HG03378 (cell line): Measurements from ENCODE around the gene IGF2BP1.

Source experiments
- ATAC-seq: cut with Tn5 transposase; IDR thresholded peaks from one replicate; pipeline ENCODE4 v1.9.1; 2021; ENCODE audit warnings: mild to moderate bottlenecking, moderate library complexity; ENCODE audit not compliant: unreplicated experiment

Gene IGF2BP1

DNA sequence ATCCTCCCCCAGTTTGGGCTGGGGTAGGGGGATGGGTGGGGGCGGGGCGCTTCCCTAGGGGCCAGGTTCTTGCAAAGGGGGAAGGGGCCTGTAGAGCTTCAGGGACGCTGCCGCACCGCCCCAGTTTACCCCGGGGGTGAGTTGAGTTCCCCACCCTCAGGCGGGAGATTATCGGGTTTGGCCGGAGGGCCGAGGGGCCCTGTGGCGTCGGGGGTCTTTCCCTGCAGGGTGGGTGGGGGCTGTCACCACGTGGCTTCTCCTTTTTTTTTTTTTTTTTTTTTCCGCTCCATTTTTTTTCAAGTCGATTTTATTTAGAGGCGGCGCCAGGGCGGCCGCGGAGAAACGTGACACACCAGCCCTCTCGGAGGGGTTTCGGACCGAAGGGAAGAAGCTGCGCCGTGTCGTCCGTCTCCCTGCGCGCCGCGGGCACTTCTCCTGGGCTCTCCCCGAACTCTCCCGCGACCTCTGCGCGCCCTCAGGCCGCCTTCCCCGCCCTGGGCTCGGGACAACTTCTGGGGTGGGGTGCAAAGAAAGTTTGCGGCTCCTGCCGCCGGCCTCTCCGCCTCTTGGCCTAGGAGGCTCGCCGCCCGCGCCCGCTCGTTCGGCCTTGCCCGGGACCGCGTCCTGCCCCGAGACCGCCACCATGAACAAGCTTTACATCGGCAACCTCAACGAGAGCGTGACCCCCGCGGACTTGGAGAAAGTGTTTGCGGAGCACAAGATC is at the start of gene IGF2BP1:
IGF2BP1 (plus strand) TSS at position 283 of the 724 bp plus-strand sequence; CDS start at position 644, 361 bp downstream.
- ATAC-seq, result no peak

DNA sequence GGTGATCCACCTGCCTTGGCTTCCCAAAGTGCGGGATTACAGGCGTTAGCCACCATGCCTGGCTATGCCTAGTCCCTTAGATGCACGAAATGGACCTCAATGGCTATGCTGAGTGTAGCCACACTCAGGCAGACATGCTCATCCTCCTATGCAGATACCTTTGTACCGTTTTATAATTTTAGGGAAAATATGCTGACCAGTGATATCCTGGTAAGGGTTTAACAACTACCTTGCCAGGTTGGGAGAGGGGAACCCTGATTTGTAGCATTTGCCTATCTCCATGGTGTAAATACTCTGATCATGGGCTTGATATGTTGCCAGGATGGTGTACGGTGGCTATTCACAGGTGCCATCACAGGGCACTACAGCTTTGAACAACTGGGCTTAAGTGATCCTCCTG is 45.6 kb upstream of the IGF2BP1 start:
- no peak for ATAC-seq

- no peak for ATAC-seq
Observed at GRCh38 chr17:48952904-48953303, 44.3 kb upstream of the IGF2BP1 start.

GRCh38 chr17:48954300-48954755 is 42.9 kb upstream of the IGF2BP1 start:
- ATAC-seq, result no peak

GRCh38 chr17:48960834-48961515 is 36.2 kb upstream of the IGF2BP1 start:
- no peak for ATAC-seq

- ATAC-seq, result no peak
Observed at GRCh38 chr17:48961516-48962233, 35.5 kb upstream of the IGF2BP1 start.

- no peak for ATAC-seq
Observed at GRCh38 chr17:48970224-48970623, 27.0 kb upstream of the IGF2BP1 start.

- no peak for ATAC-seq
Observed at GRCh38 chr17:48970865-48971687, 26.1 kb upstream of the IGF2BP1 start.

DNA sequence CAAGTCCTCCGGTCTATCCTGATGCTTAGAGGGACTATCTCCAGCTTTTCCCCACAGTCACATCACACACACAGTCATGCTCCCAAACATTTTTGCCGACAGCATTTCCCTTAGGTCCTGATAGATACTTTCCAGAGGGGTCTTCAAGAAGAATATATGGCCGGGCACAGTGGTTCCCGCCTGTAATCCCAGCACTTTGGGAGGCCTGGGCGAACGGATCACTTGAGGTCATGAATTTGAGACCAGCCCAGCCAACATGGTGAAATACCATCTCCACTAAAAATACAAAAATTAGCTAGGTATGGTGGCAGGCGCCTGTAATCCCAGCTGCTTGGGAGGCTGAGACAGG is 24.5 kb upstream of the IGF2BP1 start:
- no peak for ATAC-seq

DNA sequence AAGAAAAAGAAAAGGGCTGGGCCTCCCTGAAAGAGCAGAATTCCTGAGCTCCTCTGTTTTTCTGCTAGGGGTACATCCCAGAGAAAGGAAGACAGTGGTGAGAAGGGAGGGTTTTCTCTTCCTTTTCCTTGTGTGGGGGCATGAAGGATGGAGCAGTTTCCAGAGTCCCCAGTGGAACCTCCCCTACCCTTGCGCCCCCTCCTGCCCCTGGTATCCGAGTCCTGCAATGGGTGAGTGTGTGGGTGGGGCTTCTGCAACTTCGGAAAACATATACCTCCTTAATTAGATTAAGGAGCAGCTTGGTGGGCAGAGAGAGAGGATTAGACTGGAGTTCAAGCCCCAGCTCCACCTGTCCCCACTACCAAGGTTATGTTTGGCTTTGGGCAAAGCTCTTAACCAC is 23.4 kb upstream of the IGF2BP1 start:
- ATAC-seq, result no peak

- no peak for ATAC-seq
Observed at GRCh38 chr17:48981927-48982539, 15.2 kb upstream of the IGF2BP1 start.

- no peak for ATAC-seq
Observed at GRCh38 chr17:48985436-48986245, 11.5 kb upstream of the IGF2BP1 start.

DNA sequence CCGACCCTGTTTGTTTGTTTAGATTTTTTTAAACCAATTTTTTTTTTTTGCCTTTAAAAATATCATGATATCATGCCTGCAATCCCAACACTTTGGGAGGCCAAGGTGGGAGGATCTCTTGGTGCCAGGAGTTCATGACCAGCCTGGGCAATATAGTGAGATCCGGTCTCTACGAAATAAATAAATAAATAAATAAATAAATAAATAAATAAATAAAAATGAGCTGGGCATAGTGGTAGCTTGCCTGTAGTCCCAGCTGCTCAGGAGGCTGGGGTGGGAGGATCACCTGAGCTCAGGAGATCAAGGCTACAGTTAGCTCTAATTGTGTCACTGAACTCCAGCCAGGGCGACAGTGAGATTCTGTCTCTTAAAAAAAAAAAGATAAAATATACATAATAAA is 8.1 kb upstream of the IGF2BP1 start:
- ATAC-seq, result no peak

DNA sequence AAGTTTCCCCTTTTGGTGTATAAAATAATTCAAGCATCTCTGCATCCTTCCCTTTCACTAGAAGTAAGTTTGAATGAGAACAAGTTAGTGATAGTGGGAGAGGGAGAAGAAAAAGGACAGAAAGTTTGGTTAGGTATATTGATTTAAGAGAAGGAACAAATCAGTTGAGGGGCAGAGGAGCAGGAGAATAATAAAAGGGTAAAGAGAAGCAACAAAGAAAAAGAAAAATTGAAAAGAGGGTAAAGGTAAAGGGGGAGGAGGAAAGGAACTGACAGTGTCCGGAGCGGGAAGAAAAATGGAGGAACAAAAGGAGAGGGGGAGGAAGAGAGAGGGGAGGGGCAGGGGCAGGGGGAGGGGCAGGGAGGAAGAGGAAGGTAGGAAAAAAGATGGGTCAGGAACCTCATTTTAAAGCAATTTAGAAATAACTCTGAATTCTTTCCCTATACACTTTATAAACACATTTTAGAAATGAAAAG is 6.3 kb upstream of the IGF2BP1 start:
- ATAC-seq, result no peak

DNA sequence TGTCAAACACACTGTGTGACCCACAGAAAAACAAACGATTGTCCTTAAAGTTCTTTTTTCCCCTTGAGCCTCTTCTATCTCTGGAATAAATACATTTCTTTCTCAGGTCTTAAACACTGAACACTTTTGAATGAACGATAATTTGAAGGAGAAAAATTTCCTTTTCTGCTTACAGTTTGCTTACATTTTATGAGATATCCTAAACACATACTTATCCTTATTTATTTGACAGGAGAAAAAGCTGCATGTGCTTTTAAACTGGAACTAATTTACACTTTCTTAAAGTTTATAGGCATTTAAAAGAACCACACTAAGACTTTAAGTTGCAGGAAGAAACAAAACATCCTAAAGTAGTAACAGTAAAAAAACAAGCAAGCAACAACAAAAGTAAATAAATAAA is 4.7 kb upstream of the IGF2BP1 start:
- ATAC-seq, result no peak

DNA sequence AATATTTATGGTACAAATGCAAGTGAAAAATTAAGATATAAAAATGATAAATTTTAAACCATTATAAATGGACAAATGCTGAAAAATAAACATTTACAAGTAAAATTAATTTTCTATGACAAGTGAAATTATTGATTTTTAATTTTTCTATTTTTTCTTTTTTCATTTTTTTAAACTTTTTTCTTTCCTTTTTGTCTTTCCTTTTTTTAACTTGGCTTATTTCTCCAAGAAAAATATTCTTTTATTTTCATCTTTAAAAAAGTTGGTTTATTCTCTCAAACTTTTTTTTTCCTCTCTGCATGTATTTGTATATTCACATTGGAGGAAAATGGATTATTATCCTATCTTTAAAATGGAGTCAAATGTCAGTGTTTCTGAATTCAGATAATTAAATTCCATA is 3.9 kb upstream of the IGF2BP1 start:
- ATAC-seq, result no peak

DNA sequence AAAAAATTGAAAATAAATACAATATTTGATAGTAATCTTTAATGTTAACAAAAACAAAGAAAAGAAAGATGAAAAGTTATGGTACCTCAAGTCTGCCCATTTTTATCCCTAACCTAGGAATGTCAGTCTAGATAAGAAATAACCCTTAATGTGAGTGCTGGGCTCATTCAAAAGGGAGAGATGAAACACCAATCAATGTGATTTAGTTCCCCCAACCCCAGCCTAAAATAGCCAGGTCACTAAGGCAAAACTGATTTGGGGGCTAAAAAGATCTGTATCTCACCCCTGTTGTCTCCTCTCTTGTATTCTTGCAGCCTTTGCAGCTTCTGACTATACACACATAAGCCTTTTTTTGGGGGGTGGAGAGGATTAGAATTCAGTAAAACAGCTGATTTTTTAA is 3.2 kb upstream of the IGF2BP1 start:
- ATAC-seq, result no peak

DNA sequence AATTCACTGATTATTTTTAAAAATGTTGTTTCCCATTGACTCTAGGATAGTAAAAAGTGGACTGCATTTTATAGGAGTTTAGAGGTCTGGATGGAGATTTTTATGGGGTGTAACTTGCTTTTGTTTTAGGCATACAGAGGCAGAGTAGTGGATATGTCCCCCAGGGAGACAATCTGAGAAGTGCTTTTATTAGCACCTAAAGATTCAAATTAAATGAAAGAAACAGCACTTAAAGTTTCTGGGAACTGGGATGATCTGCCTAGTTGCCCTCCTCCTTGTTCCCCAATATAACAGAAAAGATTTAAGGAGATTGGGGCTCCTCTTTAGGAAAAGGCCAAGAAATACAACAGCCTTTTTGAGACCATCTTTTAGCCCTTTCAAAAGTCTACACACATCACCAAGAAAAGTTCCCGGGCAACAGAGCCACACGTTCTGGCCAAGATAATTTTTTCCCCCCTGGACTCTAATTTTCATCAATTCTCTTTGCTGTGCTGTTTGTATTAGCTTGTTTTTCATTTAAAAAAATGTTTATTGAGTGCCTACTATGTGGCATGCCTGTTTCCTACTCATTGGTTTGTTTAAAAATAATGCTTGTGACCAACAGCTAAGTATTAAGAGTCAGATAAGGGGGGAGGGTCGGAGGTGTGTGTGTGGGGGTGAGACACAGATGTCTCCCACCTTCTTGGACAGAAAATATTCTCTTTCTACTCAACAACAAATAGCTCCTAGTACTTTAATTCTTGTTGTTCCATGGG is 2.5 kb upstream of the IGF2BP1 start:
- no peak for ATAC-seq
